ENCODE results near the gene ATF7IP2.

- no peak for TF ChIP-seq FOXK1 (CRISPR knock-in tag; IDR thresholded peaks at IDR 0.05)
- TF ChIP-seq, protein P1, sequence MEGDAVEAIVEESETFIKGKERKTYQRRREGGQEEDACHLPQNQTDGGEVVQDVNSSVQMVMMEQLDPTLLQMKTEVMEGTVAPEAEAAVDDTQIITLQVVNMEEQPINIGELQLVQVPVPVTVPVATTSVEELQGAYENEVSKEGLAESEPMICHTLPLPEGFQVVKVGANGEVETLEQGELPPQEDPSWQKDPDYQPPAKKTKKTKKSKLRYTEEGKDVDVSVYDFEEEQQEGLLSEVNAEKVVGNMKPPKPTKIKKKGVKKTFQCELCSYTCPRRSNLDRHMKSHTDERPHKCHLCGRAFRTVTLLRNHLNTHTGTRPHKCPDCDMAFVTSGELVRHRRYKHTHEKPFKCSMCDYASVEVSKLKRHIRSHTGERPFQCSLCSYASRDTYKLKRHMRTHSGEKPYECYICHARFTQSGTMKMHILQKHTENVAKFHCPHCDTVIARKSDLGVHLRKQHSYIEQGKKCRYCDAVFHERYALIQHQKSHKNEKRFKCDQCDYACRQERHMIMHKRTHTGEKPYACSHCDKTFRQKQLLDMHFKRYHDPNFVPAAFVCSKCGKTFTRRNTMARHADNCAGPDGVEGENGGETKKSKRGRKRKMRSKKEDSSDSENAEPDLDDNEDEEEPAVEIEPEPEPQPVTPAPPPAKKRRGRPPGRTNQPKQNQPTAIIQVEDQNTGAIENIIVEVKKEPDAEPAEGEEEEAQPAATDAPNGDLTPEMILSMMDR (IDR thresholded peaks at IDR 0.05), result no peak
Observed at GRCh38 chr16:10520869-10521578, 135.2 kb downstream of the ATF7IP2 start.
